ENCODE results near the gene SLC30A3. TPM values are rescaled to one million over a fixed set of nuclear protein-coding genes. Genes with fewer than 3 reads are reported as not detected.
A peak's percentile ranks its signal among the peaks of the same experiment; 100 is the strongest.

The SLC30A3 gene
- total RNA-seq (2022) (not detected in 2 replicates), Bru-seq, nascent RNA (percentile 13 among the genes with signal in this experiment), BruChase-seq, experiment 1, labeled RNA remaining after a 6-hour chase (not detected), BruChase-seq, experiment 2, labeled RNA remaining after a 2-hour chase (not detected)
- long read RNA-seq = 0 reads

GRCh38 chr2:27262379-27263286 is at the start of gene SLC30A3:
Gene SLC30A3 (minus strand): TSS chr2:27263047. CDS start chr2:27262906, 141 bp downstream.
- no peak for DNase-seq (ENCODE audit: unreplicated experiment)
- POLR2A ChIA-PET = interaction anchor here (0.6 to 1.5 kb wide), 2 partner anchors 10 to 166 kb away, joined by 3 to 4 read pairs; no protein-coding TSS in a partner anchor
- peaks cover 31% of the 10 kb centered on the region for H3K27me3 Mint-ChIP-seq (ENCODE audit: insufficient read depth, unreplicated experiment)
- no peaks in the 10 kb centered on the region for H3K36me3 Mint-ChIP-seq (ENCODE audit: insufficient read depth, unreplicated experiment)
- H3K4me1 Mint-ChIP-seq (ENCODE audit: insufficient read depth, unreplicated experiment) = peaks cover 11% of the 10 kb centered on the region
- intact Hi-C loops (cut with micrococcal nuclease) = no loop called here
- no peaks in the 10 kb centered on the region for H3K9me3 Mint-ChIP-seq (ENCODE audit: unreplicated experiment)
- TF ChIP-seq CTCF (IDR thresholded peaks at IDR 0.05; ENCODE audit: unreplicated experiment) = no peak
- no peak within 1 kb of the TSS for H3K27ac Mint-ChIP-seq (ENCODE audit: low read depth, unreplicated experiment)
- peak within 1 kb of the TSS; percentile 68 for H3K4me3 Mint-ChIP-seq (ENCODE audit: unreplicated experiment)
- no TSS peak for BruUV-seq (replicated peaks)
- CTCF ChIA-PET = interaction anchor here (0.5 to 5.9 kb wide), 3 partner anchors 18 to 20 kb away, joined by 4 to 41 read pairs (median 6); partner anchors contain the start of gene TRIM54

- no TSS peak for BruUV-seq (replicated peaks)
- Mint-ChIP-seq H3K9me3 (ENCODE audit: unreplicated experiment) (no peaks in the 10 kb centered on the region), H3K27ac (ENCODE audit: low read depth, unreplicated experiment) (no peak overlapping the region), H3K36me3 (ENCODE audit: insufficient read depth, unreplicated experiment) (peaks cover 27% of the 10 kb centered on the region), H3K27me3 (ENCODE audit: insufficient read depth, unreplicated experiment) (no peaks in the 10 kb centered on the region), H3K4me1 (ENCODE audit: insufficient read depth, unreplicated experiment) (no peaks in the 10 kb centered on the region), H3K4me3 (ENCODE audit: unreplicated experiment) (no peak overlapping the region)
- DNase-seq (ENCODE audit: unreplicated experiment) = no peak
- intact Hi-C loops (cut with micrococcal nuclease) = no loop called here
- CTCF ChIA-PET = interaction anchor here (1.0 to 2.0 kb wide), 2 partner anchors 9 to 31 kb away, joined by 3 to 13 read pairs; no protein-coding TSS in a partner anchor
- TF ChIP-seq CTCF (IDR thresholded peaks at IDR 0.05; ENCODE audit: unreplicated experiment) = no peak
- POLR2A ChIA-PET = interaction anchor here (0.6 to 2.4 kb wide), 2 partner anchors 9 to 29 kb away, joined by 3 to 10 read pairs; no protein-coding TSS in a partner anchor
Observed at GRCh38 chr2:27312152-27312551, 49.3 kb upstream of the SLC30A3 start.

GRCh38 chr2:27309651-27310050 is 46.8 kb upstream of the SLC30A3 start:
- Mint-ChIP-seq H3K9me3 (ENCODE audit: unreplicated experiment) (no peaks in the 10 kb centered on the region), H3K36me3 (ENCODE audit: insufficient read depth, unreplicated experiment) (peaks cover 27% of the 10 kb centered on the region), H3K27me3 (ENCODE audit: insufficient read depth, unreplicated experiment) (no peaks in the 10 kb centered on the region), H3K4me3 (ENCODE audit: unreplicated experiment) (no peak overlapping the region), H3K4me1 (ENCODE audit: insufficient read depth, unreplicated experiment) (no peaks in the 10 kb centered on the region), H3K27ac (ENCODE audit: low read depth, unreplicated experiment) (no peak overlapping the region)
- TF ChIP-seq CTCF (IDR thresholded peaks at IDR 0.05; ENCODE audit: unreplicated experiment) = no peak
- CTCF ChIA-PET = interaction anchor here (0.5 to 1.4 kb wide), 4 partner anchors 9 to 64 kb away, joined by 3 read pairs; no protein-coding TSS in a partner anchor
- TSS peak; percentile 58 for BruUV-seq (replicated peaks)
- intact Hi-C loops (cut with micrococcal nuclease) = no loop called here
- POLR2A ChIA-PET = interaction anchor here (0.6 to 1.0 kb wide), 3 partner anchors 16 to 214 kb away, joined by 3 read pairs; no protein-coding TSS in a partner anchor
- no peak for DNase-seq (ENCODE audit: unreplicated experiment)

- POLR2A ChIA-PET = no interaction called here
- H3K4me3 Mint-ChIP-seq (ENCODE audit: unreplicated experiment) = no peak within 1 kb of the TSS
- intact Hi-C loops (cut with micrococcal nuclease) = no loop called here
- no peaks in the 10 kb centered on the region for H3K27me3 Mint-ChIP-seq (ENCODE audit: insufficient read depth, unreplicated experiment)
- no peaks in the 10 kb centered on the region for H3K9me3 Mint-ChIP-seq (ENCODE audit: unreplicated experiment)
- BruUV-seq (replicated peaks) = no TSS peak
- no peaks in the 10 kb centered on the region for H3K4me1 Mint-ChIP-seq (ENCODE audit: insufficient read depth, unreplicated experiment)
- H3K36me3 Mint-ChIP-seq (ENCODE audit: insufficient read depth, unreplicated experiment) = peaks cover 27% of the 10 kb centered on the region
- no peak for TF ChIP-seq CTCF (IDR thresholded peaks at IDR 0.05; ENCODE audit: unreplicated experiment)
- no peak within 1 kb of the TSS for H3K27ac Mint-ChIP-seq (ENCODE audit: low read depth, unreplicated experiment)
- no peak for DNase-seq (ENCODE audit: unreplicated experiment)
- CTCF ChIA-PET = interaction anchor here (0.6 to 1.0 kb wide), 3 partner anchors 15 to 239 kb away, joined by 3 to 5 read pairs (median 4); no protein-coding TSS in a partner anchor
Observed at GRCh38 chr2:27308359-27308881, 45.6 kb upstream of the SLC30A3 start, which contains the start of gene UCN. Gene UCN (minus strand): TSS chr2:27308445. CDS start chr2:27307895, 550 bp downstream.
